Prostate gland (tissue), 2 donors: ENCODE measurements around the gene DRC3.

Experiments used
- POLR2A ChIP-seq: fragments of 450-650 bp; IDR thresholded peaks from one replicate; pipeline ENCODE4 v1.6.1; 2016; ENCODE audit warnings: antibody characterized with exemption, mild to moderate bottlenecking
- POLR2AphosphoS5 ChIP-seq: sonication (generic); formaldehyde crosslinking; IDR thresholded peaks from one replicate; pipeline ENCODE4 v1.6.1; 2017; ENCODE audit warnings: antibody characterized with exemption
- TF ChIP-seq, protein P1 (sequence below), 4 experiments: fragments of 200-600 bp in 2 of 4; fragments of 450-650 bp in 2 of 4; sonication (generic) in 2 of 4; IDR thresholded peaks; 1 replicate in 3 of 4; 2 replicates in 1 of 4; pipeline ENCODE4 v1.5.1; 2016 to 2019; ENCODE audit warnings: antibody characterized with exemption in 4 of 4, mild to moderate bottlenecking in 2 of 4, moderate library complexity in 2 of 4

GRCh38 chr17:18002171-18002570 is 29.5 kb downstream of the DRC3 start:
- TF ChIP-seq POLR2A (no peak), POLR2AphosphoS5 (no peak)
- TF ChIP-seq, protein P1, sequence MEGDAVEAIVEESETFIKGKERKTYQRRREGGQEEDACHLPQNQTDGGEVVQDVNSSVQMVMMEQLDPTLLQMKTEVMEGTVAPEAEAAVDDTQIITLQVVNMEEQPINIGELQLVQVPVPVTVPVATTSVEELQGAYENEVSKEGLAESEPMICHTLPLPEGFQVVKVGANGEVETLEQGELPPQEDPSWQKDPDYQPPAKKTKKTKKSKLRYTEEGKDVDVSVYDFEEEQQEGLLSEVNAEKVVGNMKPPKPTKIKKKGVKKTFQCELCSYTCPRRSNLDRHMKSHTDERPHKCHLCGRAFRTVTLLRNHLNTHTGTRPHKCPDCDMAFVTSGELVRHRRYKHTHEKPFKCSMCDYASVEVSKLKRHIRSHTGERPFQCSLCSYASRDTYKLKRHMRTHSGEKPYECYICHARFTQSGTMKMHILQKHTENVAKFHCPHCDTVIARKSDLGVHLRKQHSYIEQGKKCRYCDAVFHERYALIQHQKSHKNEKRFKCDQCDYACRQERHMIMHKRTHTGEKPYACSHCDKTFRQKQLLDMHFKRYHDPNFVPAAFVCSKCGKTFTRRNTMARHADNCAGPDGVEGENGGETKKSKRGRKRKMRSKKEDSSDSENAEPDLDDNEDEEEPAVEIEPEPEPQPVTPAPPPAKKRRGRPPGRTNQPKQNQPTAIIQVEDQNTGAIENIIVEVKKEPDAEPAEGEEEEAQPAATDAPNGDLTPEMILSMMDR (IDR thresholded peaks at IDR 0.05), result no peak
